Naive thymus-derived CD4-positive, alpha-beta T cell (primary cell): Measurements from ENCODE around the gene CPZ. TPM values are rescaled to one million over a fixed set of nuclear protein-coding genes. Genes with fewer than 3 reads are reported as not detected.

Source experiments
- ATAC-seq: fragments of 150-1000 bp; cut with Tn5 transposase; 2 replicates; pipeline ENCODE4 v1.10.0; 2021; ENCODE audit warnings: mild to moderate bottlenecking, moderate library complexity
- CTCF ChIA-PET: fragments of 350-600 bp; sonication (Branson Sonifier 250); formaldehyde crosslinking; loops from one replicate; lab custom pipeline; 2021; ENCODE audit warnings: antibody characterized with exemption; lab: Charles Lee
- POLR2A ChIA-PET: fragments of 350-600 bp; sonication (Branson Sonifier 250); formaldehyde crosslinking; loops from one replicate; lab custom pipeline; 2021; ENCODE audit warnings: antibody characterized with exemption, inconsistent platforms; lab: Charles Lee
- DNase-seq, 9 donors: peaks; one replicate each; pipeline versions ENCODE4 v3.0.0 to v3.0.0-alpha.2; 2020 to 2022; ENCODE audit warnings: mixed read lengths in 1 of 9
- H3K27ac ChIP-seq: one replicate; pipeline ENCODE4 v1.7.0; 2013; ENCODE audit warnings: mild to moderate bottlenecking, low read depth, low read length, moderate library complexity
- H3K27me3 ChIP-seq, 2 donors: one replicate each; pipeline ENCODE4 v1.7.0; 2013; ENCODE audit warnings: low read length in 2 of 2, mild to moderate bottlenecking in 2 of 2, moderate library complexity in 2 of 2; ENCODE audit not compliant: control insufficient read depth in 2 of 2, insufficient read depth in 2 of 2
- H3K36me3 ChIP-seq, 3 experiments: 1 replicate in 2 of 3; 2 replicates in 1 of 3; pipeline ENCODE4 v1.7.0; 2013; ENCODE audit warnings: low read length in 3 of 3, mild to moderate bottlenecking in 3 of 3, moderate library complexity in 1 of 3; ENCODE audit not compliant: insufficient read depth in 3 of 3, control insufficient read depth in 2 of 3
- H3K4me1 ChIP-seq, 2 donors: one replicate each; pipeline ENCODE4 v1.7.0; 2013; ENCODE audit warnings: low read length in 2 of 2, mild to moderate bottlenecking in 2 of 2, moderate library complexity in 1 of 2; ENCODE audit not compliant: control insufficient read depth in 2 of 2, insufficient read depth in 2 of 2
- H3K4me3 ChIP-seq: 2 replicates; pipeline ENCODE4 v1.7.0; 2013; ENCODE audit warnings: mild to moderate bottlenecking, low read length
- H3K9me3 ChIP-seq, 3 experiments: 1 replicate in 2 of 3; 2 replicates in 1 of 3; pipeline ENCODE4 v1.7.0; 2013; ENCODE audit warnings: low read length in 3 of 3; ENCODE audit not compliant: control insufficient read depth in 2 of 3
- H3K27ac Mint-ChIP-seq, 9 donors: one replicate each; pipeline ENCODE4 v1.8.0; 2020 to 2022; ENCODE audit warnings: mixed read lengths in 9 of 9, mild to moderate bottlenecking in 8 of 9, moderate library complexity in 5 of 9, inconsistent platforms in 2 of 9
- H3K27me3 Mint-ChIP-seq, 5 donors: one replicate each; pipeline ENCODE4 v1.8.0; 2021 to 2022; ENCODE audit warnings: mixed read lengths in 5 of 5, mild to moderate bottlenecking in 1 of 5
- H3K36me3 Mint-ChIP-seq, 5 donors: one replicate each; pipeline ENCODE4 v1.8.0; 2020 to 2022; ENCODE audit warnings: mixed read lengths in 5 of 5, mild to moderate bottlenecking in 3 of 5, inconsistent platforms in 1 of 5
- H3K4me1 Mint-ChIP-seq, 7 donors: one replicate each; pipeline ENCODE4 v1.8.0; 2020 to 2022; ENCODE audit warnings: mixed read lengths in 7 of 7, mild to moderate bottlenecking in 3 of 7, inconsistent platforms in 1 of 7
- H3K4me3 Mint-ChIP-seq, 10 donors: one replicate each; pipeline ENCODE4 v1.8.0; 2020 to 2022; ENCODE audit warnings: mild to moderate bottlenecking in 10 of 10, mixed read lengths in 10 of 10, moderate library complexity in 6 of 10, inconsistent platforms in 2 of 10
- H3K9me3 Mint-ChIP-seq, 11 donors: one replicate each; pipeline ENCODE4 v1.8.0; 2020 to 2022; ENCODE audit warnings: mixed read lengths in 11 of 11, mild to moderate bottlenecking in 4 of 11, inconsistent platforms in 1 of 11, moderate library complexity in 1 of 11
- intact Hi-C, 2 donors: fragments of 100-400 bp; cut with micrococcal nuclease; formaldehyde crosslinking; loops; one replicate each; pipeline ENCODE4 v1.15.1; 2023
- polyA plus RNA-seq, 2 donors: library from polyadenylated mRNA; unstranded; fragments of 300-500 nt; fragmentation: Illumina TruSeq; gene quantifications; one replicate each; pipeline ENCODE4 v1.2.3, GENCODE V29; 2021
- total RNA-seq, 6 experiments: library from RNA in 5 of 6; stranded (reverse) in 5 of 6; gene quantifications; 1 replicate in 5 of 6; 2 replicates in 1 of 6; pipeline ENCODE4 v1.2.3 and lab custom pipeline; 2021 to 2026

The CPZ gene
- total and polyA plus RNA-seq, 7 experiments from 2014 or later: not detected

- DNase-seq (peak in 1 of 9 donors; percentile 5), ATAC-seq (no peak)
- Histone ChIP-seq H3K36me3 (no peaks in the 10 kb centered on the region), H3K9me3 (no peaks in the 10 kb centered on the region), H3K4me1 (no peaks in the 10 kb centered on the region), H3K4me3 (no peak overlapping the region), H3K27me3 (no peaks in the 10 kb centered on the region), H3K27ac (no peak overlapping the region)
- ChIA-PET POLR2A (no interaction called here), CTCF (no interaction called here)
- H3K4me3 Mint-ChIP-seq: no peak overlapping the region
- H3K9me3 Mint-ChIP-seq: no peaks in the 10 kb centered on the region
- peaks cover 0 to 6% (median 0%) of the 10 kb centered on the region in 7 donors for H3K4me1 Mint-ChIP-seq
- H3K27ac Mint-ChIP-seq: no peak overlapping the region
- intact Hi-C loops: no loop called here
- H3K27me3 Mint-ChIP-seq: peaks cover 0 to 13% (median 6%) of the 10 kb centered on the region in 5 donors
- H3K36me3 Mint-ChIP-seq: no peaks in the 10 kb centered on the region
These were observed 21.1 kb downstream of the CPZ start for GRCh38 chr4:8613421-8614364.

- Histone ChIP-seq H3K27me3 (no peaks in the 10 kb centered on the region), H3K4me1 (no peaks in the 10 kb centered on the region), H3K27ac (no peak overlapping the region), H3K9me3 (no peaks in the 10 kb centered on the region), H3K4me3 (no peak overlapping the region), H3K36me3 (no peaks in the 10 kb centered on the region)
- POLR2A ChIA-PET: no interaction called here
- Mint-ChIP-seq H3K27ac (no peak overlapping the region), H3K36me3 (no peaks in the 10 kb centered on the region), H3K4me1 (no peaks in the 10 kb centered on the region), H3K9me3 (no peaks in the 10 kb centered on the region), H3K27me3 (peaks cover 0 to 5% (median 3%) of the 10 kb centered on the region in 5 donors), H3K4me3 (no peak overlapping the region)
- CTCF ChIA-PET: no interaction called here
- DNase-seq: peak in 1 of 9 donors; percentile 4
- intact Hi-C loops: no loop called here
- ATAC-seq: no peak
These were observed 22.0 kb downstream of the CPZ start for GRCh38 chr4:8614365-8615193.

DNA sequence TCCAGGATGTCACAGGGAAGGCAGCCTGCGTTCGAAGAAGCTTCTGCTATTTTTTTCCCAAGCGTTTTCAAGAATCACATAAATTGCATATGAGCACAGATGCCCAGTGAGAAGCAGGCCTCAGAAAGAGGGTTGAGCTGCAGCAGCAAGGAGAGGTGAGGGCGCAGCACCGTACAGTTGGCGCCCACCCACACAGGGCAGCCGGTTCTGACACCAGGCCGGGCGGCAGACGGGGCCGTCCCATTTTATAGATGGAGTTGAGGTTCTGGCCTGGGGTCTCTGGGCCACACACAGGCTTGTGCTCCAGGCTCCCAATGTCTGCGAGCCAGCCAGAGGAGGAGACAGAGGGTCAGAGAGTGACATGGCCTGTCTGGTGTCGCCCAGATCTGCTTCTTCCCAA lies 22.8 kb downstream of the CPZ start:
- ATAC-seq (no peak), DNase-seq (peak in 1 of 9 donors; percentile 2)
- ChIA-PET POLR2A (no interaction called here), CTCF (no interaction called here)
- H3K4me3 ChIP-seq: no peak overlapping the region
- no peak overlapping the region for H3K27ac ChIP-seq
- no peaks in the 10 kb centered on the region for H3K27me3 ChIP-seq
- H3K27ac Mint-ChIP-seq: no peak overlapping the region
- H3K36me3 Mint-ChIP-seq: no peaks in the 10 kb centered on the region
- no peaks in the 10 kb centered on the region for H3K4me1 ChIP-seq
- H3K4me1 Mint-ChIP-seq: no peaks in the 10 kb centered on the region
- H3K9me3 ChIP-seq: no peaks in the 10 kb centered on the region
- intact Hi-C loops: no loop called here
- no peaks in the 10 kb centered on the region for H3K36me3 ChIP-seq
- H3K9me3 Mint-ChIP-seq: no peaks in the 10 kb centered on the region
- H3K27me3 Mint-ChIP-seq: peaks cover 0 to 5% (median 3%) of the 10 kb centered on the region in 5 donors
- no peak overlapping the region for H3K4me3 Mint-ChIP-seq

GRCh38 chr4:8615921-8616787 lies 23.6 kb downstream of the CPZ start:
- POLR2A ChIA-PET: no interaction called here
- H3K27ac ChIP-seq: no peak overlapping the region
- DNase-seq (peak in 1 of 9 donors; percentile 2), ATAC-seq (no peak)
- H3K36me3 ChIP-seq: no peaks in the 10 kb centered on the region
- H3K27me3 ChIP-seq: no peaks in the 10 kb centered on the region
- peaks cover 0 to 5% (median 0%) of the 10 kb centered on the region in 5 donors for H3K27me3 Mint-ChIP-seq
- no peaks in the 10 kb centered on the region for H3K9me3 ChIP-seq
- intact Hi-C loops: no loop called here
- CTCF ChIA-PET: interaction anchor here (1.2 kb wide), 1 partner anchor 9 kb away, joined by 3 read pairs; no protein-coding TSS in a partner anchor
- H3K4me1 Mint-ChIP-seq: no peaks in the 10 kb centered on the region
- no peaks in the 10 kb centered on the region for H3K36me3 Mint-ChIP-seq
- no peaks in the 10 kb centered on the region for H3K9me3 Mint-ChIP-seq
- no peak overlapping the region for H3K4me3 ChIP-seq
- no peaks in the 10 kb centered on the region for H3K4me1 ChIP-seq
- no peak overlapping the region for H3K4me3 Mint-ChIP-seq
- H3K27ac Mint-ChIP-seq: peak overlapping the region in 1 of 9 donors; percentile 59

DNA sequence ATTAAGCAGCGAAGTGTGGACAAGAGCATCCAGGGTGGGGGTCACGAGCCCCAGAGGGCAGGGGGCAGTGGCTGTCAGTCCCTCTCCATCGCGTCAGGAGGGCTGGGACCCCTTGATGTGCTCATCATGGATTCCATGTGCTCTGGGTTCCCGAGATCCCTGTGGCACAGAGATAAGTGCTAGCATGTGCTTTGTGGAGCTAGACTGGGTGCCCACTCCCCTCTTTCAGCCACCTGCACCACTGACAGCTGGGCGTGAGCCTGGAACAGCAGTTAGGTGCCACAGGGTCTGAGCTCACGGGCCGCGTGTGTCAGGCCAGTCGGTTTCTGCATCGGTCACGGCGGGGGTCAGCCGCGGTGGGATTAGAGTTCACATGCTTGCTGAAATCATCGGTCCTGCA lies 24.3 kb downstream of the CPZ start:
- Mint-ChIP-seq H3K27ac (no peak overlapping the region), H3K4me3 (no peak overlapping the region), H3K36me3 (no peaks in the 10 kb centered on the region), H3K27me3 (peaks cover 0 to 2% (median 0%) of the 10 kb centered on the region in 5 donors), H3K4me1 (no peaks in the 10 kb centered on the region), H3K9me3 (no peaks in the 10 kb centered on the region)
- no peak for ATAC-seq
- POLR2A ChIA-PET: no interaction called here
- Histone ChIP-seq H3K27me3 (no peaks in the 10 kb centered on the region), H3K36me3 (no peaks in the 10 kb centered on the region), H3K27ac (no peak overlapping the region), H3K9me3 (no peaks in the 10 kb centered on the region), H3K4me3 (no peak overlapping the region), H3K4me1 (no peaks in the 10 kb centered on the region)
- intact Hi-C loops: no loop called here
- DNase-seq: no peak
- CTCF ChIA-PET: interaction anchor here (1.2 kb wide), 1 partner anchor 10 kb away, joined by 3 read pairs; no protein-coding TSS in a partner anchor

- POLR2A ChIA-PET: no interaction called here
- no peak overlapping the region for H3K27ac Mint-ChIP-seq
- H3K36me3 Mint-ChIP-seq: no peaks in the 10 kb centered on the region
- intact Hi-C loops: no loop called here
- H3K4me1 ChIP-seq: no peaks in the 10 kb centered on the region
- H3K27me3 ChIP-seq: no peaks in the 10 kb centered on the region
- H3K27ac ChIP-seq: no peak overlapping the region
- CTCF ChIA-PET: no interaction called here
- no peak for ATAC-seq
- no peak overlapping the region for H3K4me3 Mint-ChIP-seq
- no peak for DNase-seq
- no peaks in the 10 kb centered on the region for H3K36me3 ChIP-seq
- H3K9me3 Mint-ChIP-seq: no peaks in the 10 kb centered on the region
- no peak overlapping the region for H3K4me3 ChIP-seq
- H3K27me3 Mint-ChIP-seq: no peaks in the 10 kb centered on the region
- H3K4me1 Mint-ChIP-seq: no peaks in the 10 kb centered on the region
- H3K9me3 ChIP-seq: no peaks in the 10 kb centered on the region
These were observed 25.0 kb downstream of the CPZ start for GRCh38 chr4:8617486-8618040.
